NCI-H2081 (cell line): ENCODE results near the gene EI24.
"Not testable (repeated sequence)": the region's sequence is repeated elsewhere in the genome, so short reads cannot be mapped to it uniquely, and the experiment has no call there.

ENCODE experiments used
- DNase-seq, 2 experiments: peaks; one replicate each; lab custom pipeline; 2025; lab: John Stamatoyannopoulos, UW

Gene EI24

GRCh38 chr11:125568970-125569914, at the start of gene EI24:
Gene EI24, plus strand, starts transcription at chr11:125569477. Its CDS starts 3,051 bp downstream, at chr11:125572528.
- DNase-seq: peak; percentile 92 to 94

DNA sequence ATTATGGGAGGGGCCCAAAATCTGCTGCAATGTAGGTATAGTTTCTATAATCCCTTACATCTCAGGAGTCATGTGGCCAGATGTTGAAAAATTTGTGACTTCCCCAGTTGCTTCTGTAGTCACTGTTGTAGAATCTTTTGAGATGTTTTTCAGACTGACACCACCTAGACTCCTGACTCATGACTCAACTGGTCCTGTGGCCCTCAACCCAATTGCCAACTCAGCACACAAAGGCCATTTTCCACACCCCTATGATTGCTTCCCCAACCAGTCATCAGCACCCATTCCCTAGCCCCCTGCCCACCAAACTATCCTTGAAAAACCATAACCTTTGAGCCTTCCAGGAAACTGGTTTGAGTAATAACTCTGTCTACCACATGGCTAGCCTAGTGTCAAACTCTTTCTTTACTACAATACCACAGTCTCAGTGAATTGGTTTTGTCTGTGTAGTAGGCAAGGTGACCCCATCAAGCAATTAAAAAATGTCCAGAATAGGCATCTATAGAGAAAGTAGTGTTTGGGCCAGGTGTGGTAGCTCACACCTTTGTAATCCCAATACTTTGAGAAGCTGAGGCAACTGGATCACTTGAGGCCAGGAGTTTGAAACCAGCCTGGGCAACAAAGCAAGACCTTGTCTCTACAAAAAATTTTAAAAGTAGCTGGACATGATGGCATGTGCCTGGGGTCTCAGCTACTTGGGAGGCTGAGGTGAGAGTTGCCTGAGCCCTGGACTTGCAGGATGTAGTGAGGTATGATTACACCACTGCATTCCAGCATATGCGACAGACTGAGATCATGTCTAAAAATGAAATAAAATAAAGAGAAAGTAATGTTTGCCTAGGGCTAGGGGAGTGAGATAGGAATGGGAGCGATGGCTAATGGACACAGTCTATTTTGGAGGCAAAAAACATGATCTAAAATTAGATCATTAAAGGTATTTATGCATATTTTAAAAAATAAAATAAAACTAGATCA, 49.1 kb upstream of the EI24 start:
- no peak for DNase-seq

DNA sequence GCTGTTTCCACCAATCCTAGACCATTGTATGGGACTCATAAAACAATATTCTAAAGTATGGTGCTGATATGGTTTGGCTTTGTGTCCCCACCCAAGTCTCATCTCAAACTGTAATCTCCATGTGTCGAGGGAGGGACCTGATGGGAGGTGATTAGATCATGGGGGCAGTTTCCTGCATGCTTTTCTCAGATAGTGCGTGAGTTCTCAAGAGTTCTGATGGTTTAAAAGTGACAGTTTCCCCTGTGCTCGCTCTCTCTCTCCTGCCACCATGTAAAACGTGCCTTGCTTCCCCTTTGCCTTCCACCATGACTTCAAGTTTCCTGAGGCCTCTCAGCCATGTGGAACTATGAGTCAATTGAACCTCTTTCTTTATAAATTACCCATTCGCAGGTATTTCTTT, 44.0 kb upstream of the EI24 start:
- no peak for DNase-seq

DNA sequence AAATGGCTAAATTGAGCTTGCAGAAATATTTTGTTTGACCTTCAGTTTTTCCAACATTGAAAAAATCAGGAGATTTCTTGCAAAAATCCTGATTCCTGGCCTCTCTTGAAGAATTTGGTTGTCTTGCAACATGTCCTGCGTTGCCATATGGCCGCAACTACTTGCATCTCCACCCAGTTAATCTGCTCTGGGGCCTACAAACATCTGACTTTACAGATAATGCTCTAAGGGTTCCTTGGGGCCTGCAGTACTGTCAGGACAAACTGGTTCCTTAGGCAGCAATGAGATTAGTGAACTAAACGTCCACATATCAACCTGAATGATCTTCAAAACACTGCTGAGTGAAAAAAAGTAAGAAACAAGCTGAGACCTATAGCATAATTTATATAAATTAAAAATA, 36.6 kb upstream of the EI24 start:
- DNase-seq: no peak

- DNase-seq: no peak
Measured at GRCh38 chr11:125535585-125535984, 33.7 kb upstream of the EI24 start.

GRCh38 chr11:125536834-125537233, 32.4 kb upstream of the EI24 start:
- DNase-seq: not testable (repeated sequence)

DNA sequence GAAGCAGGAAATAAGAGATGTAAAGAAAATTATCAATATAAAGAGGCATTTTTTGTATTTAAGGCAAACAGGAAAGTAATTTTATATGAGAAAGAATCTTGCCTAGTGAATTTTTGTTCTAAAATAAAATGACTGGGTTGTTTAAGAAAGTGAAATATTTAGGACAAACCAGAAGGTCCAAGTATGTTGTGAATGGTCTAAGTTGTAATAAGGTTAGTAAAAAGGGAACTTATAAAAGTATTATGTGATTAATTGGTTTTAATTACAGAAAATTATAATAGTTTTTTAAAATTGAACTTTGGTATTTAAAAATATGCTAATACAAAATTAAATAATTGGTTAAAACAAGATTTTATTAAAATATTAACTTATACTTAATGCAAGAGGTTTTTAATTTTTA, 26.6 kb upstream of the EI24 start:
- no peak for DNase-seq

- DNase-seq: no peak
Measured at GRCh38 chr11:125550780-125551179, 18.5 kb upstream of the EI24 start.

- no peak for DNase-seq
Measured at GRCh38 chr11:125551835-125552342, 17.4 kb upstream of the EI24 start.

GRCh38 chr11:125552927-125553326, 16.4 kb upstream of the EI24 start:
- DNase-seq: no peak

DNA sequence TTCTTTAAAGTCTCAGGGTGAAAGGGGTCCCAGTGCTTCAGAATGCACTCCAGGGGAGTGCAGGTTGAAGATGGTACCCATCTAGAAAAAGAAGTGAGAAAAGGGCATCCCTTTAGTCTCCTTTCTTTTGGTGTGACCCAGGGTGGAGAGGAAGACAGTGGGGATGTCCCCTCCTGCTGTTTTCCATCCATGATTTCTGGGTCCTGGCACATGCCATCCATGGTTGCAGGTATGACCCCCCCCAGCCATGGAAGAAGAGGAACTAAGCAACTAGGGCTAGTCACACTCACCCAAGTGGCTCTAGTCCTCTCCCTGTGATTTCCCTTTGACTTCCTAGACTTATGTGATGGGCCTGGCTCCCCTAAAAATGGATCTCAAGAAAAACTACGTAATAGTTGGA, 15.9 kb upstream of the EI24 start:
- DNase-seq: no peak

DNA sequence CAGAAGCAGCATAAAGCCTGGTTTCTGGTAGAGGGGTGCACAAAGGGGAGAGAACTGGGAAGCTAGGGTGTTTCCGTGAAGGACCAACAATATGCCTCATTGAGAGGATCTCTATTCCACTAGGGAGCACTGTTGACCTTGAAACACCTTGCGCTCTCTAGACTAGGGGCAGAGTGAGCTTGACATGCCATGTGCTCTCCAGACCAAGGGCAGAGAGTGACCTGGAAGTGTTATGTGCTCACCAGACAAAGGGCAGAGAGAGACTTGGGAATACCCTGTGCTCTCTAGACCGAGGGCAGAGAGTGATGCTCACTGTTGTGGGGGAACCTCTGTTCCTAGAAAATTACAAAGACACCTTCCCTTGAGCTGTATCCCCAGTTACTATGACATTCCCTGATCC, 15.2 kb upstream of the EI24 start:
- DNase-seq: no peak

DNA sequence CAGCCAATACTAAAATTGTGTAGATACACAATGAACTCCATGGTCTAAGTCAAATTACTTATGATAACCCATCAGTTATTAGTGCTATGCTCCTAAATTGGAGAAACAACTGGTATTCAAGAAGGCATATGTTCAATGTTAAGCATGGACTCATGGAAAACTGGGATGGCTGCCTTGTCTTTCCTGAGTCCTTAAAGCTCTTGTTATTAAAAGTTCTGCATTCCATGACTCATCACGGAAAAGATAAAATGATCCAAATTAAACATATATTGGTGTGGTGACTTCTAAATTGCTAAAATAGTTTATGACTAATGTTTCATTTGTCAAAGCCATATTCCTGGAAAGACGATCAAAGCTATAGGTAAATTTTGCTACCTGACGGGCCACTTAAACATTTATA, 9.4 kb upstream of the EI24 start:
- DNase-seq: no peak

DNA sequence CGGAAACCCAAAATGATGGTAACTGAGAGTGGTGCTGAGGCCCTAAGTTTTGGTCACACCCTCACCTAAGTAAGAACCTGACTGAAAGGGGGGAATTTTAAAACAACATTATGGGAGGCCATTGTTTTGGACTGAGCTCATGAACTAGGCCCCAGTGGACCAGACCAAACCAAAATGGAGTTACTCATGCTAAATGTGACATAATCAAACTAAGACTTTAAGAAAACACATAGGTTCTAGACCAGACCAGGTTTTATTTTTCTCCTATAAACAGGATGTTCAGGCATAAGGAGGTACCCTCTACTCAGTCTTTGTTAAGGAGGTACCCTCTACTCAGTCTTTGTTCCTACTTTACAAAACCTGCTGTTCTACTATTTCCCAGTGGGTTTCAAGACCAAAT, 7.4 kb upstream of the EI24 start:
- no peak for DNase-seq

DNA sequence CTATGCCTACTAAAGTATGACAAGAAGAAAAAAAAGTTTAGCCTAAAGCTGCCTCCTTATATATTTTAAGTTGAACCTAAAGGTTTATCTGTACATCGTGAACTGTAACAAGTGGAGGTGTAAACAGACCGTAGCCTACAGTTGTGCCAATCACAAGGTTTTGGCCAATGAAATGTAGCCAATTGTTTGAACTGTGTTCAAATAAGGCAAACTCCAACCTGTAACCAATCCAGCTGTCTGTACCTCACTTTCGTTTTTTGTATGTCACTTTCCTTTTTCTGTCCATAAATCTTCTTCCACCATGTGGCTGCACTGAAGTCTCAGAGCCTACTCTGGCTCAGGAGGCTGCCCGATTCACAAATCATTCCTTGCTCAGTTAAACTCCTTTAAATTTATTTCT, 6.8 kb upstream of the EI24 start:
- no peak for DNase-seq

DNA sequence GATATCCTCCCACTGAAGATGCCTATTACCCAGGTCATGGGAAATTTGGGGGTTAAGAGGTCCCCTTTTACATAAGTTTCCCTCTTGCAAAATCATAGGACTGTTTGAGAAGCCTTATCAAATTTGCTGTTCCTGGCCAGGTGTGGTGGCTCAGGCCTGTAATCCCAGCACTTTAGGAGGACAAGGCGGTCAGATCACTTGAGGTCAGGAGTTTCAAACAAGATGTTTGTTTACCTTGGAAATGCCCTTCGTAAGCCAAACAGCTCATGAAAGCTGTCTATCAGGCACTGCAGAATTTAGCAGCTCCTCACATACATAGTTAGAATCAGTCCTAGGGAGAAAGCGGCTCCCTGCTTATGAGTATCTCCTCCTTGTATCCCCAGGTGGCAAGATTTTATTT, 4.9 kb upstream of the EI24 start:
- no peak for DNase-seq

- DNase-seq: no peak
Measured at GRCh38 chr11:125566235-125566634, 3.0 kb upstream of the EI24 start.

GRCh38 chr11:125569915-125570621, 791 bp downstream of the EI24 start:
- DNase-seq: no peak

DNA sequence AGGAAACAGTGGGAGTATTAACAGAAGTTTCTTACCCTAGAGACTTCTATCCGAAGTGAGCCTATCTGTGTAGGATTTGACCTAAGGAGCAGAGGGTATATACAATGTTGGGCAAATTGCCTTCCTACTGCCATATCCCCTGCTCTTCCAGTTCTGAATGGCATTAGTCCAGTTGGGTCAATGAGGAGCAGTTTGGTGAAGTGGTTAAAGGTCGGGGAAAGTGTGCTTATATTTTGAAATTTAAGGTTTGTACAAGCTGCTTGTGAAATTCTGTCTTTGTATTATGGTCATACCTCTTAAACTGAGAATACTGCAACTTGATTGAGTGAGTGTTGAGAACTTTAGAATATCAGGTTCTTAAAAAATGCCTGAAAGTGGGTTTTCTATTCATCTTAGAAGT, 1.7 kb downstream of the EI24 start:
- no peak for DNase-seq

- no peak for DNase-seq
Measured at GRCh38 chr11:125572916-125573315, 3.6 kb downstream of the EI24 start.

DNA sequence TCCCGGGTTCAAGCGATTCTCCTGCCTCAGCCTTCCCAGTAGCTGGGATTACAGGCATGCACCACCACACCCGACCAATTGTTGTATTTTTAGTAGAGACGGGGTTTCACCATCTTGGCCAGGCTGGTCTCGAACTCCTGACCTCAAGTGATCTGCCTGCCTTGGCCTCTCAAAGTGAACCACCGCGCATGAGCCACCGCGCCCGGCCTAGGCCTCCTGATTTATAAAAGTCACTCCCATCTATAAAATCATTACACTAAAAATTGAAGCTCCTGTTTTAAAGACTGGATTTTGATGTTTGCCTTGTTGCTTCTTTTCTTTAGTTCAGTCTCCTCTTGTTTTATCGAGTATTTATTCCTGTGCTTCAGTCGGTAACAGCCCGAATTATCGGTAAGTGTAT, 7.9 kb downstream of the EI24 start:
- DNase-seq: not testable (repeated sequence)

GRCh38 chr11:125578783-125579182, 9.5 kb downstream of the EI24 start:
- DNase-seq: no peak
